ENCODE measurements around the gene ASCL1. TPM values are rescaled to one million over a fixed set of nuclear protein-coding genes. Genes with fewer than 3 reads are reported as not detected.

ASCL1 gene
- total and polyA plus RNA-seq, 12 donors, result 0.17 to 2.8 (median 0.72) TPM; not detected in 1

GRCh38 chr12:102927220-102927619, 30.3 kb upstream of the ASCL1 start:
- Histone ChIP-seq H3K36me3 (replicated peaks in 1 of 2) (no peaks in the 10 kb centered on the region), H3K4me1 (replicated peaks in 1 of 2) (no peaks in the 10 kb centered on the region), H3K4me3 (no peak overlapping the region), H3K27me3 (no peaks in the 10 kb centered on the region), H3K9me3 (replicated peaks in 1 of 3) (no peaks in the 10 kb centered on the region), H3K27ac (no peak overlapping the region)
- no peak for TF ChIP-seq CTCF (IDR thresholded peaks at IDR 0.05)
- TF ChIP-seq POLR2A (IDR thresholded peaks at IDR 0.05), result no peak
- intact Hi-C loops (cut with DNase I), result no loop called here
- DNase-seq, result no peak

GRCh38 chr12:102933168-102933567, 24.3 kb upstream of the ASCL1 start:
- no peaks in the 10 kb centered on the region for H3K9me3 ChIP-seq (replicated peaks in 1 of 3)
- no peak overlapping the region for H3K4me3 ChIP-seq
- no peaks in the 10 kb centered on the region for H3K4me1 ChIP-seq (replicated peaks in 1 of 2)
- no peaks in the 10 kb centered on the region for H3K36me3 ChIP-seq (replicated peaks in 1 of 2)
- TF ChIP-seq POLR2A (IDR thresholded peaks at IDR 0.05), result no peak
- no peak for TF ChIP-seq CTCF (IDR thresholded peaks at IDR 0.05)
- intact Hi-C loops (cut with DNase I), result no loop called here
- no peaks in the 10 kb centered on the region for H3K27me3 ChIP-seq
- 47 to 81% (median 56%) methylated on average over 1 of the region's 1 CpG for WGBS, 4 donors
- H3K27ac ChIP-seq, result no peak overlapping the region
- no peak for DNase-seq

- Histone ChIP-seq H3K27me3 (no peaks in the 10 kb centered on the region), H3K4me3 (no peak overlapping the region), H3K4me1 (replicated peaks in 1 of 2) (no peaks in the 10 kb centered on the region), H3K36me3 (replicated peaks in 1 of 2) (no peaks in the 10 kb centered on the region), H3K9me3 (replicated peaks in 1 of 3) (no peaks in the 10 kb centered on the region), H3K27ac (no peak overlapping the region)
- 0 to 54% (median 47%) methylated on average over 1 to 2 of the region's 2 CpGs for WGBS, 4 donors
- intact Hi-C loops (cut with DNase I), result no loop called here
- DNase-seq, result no peak
- TF ChIP-seq CTCF (IDR thresholded peaks at IDR 0.05), result no peak
- no peak for TF ChIP-seq POLR2A (IDR thresholded peaks at IDR 0.05)
Measured at GRCh38 chr12:102939059-102939458, 18.4 kb upstream of the ASCL1 start.

- Histone ChIP-seq H3K9me3 (replicated peaks in 1 of 3) (no peaks in the 10 kb centered on the region), H3K27me3 (no peaks in the 10 kb centered on the region), H3K4me1 (replicated peaks in 1 of 2) (no peaks in the 10 kb centered on the region), H3K4me3 (no peak overlapping the region), H3K36me3 (replicated peaks in 1 of 2) (no peaks in the 10 kb centered on the region), H3K27ac (no peak overlapping the region)
- TF ChIP-seq POLR2A (IDR thresholded peaks at IDR 0.05), result no peak
- peak in 2 of 6 experiments; percentile 4 to 21 for TF ChIP-seq CTCF (IDR thresholded peaks at IDR 0.05)
- DNase-seq, result no peak
- intact Hi-C loops (cut with DNase I), result no loop called here
- 73 to 78% (median 76%) methylated on average over 2 of the region's 2 CpGs for WGBS, 4 donors
Measured at GRCh38 chr12:102939670-102940222, 17.7 kb upstream of the ASCL1 start.

Measured in adrenal gland (tissue), 12 donors.